ENCODE measurements around the gene CACNA2D1.

CACNA2D1 gene

GRCh38 chr7:81929386-81929785 lies 514.2 kb downstream of the CACNA2D1 start:
- no peak for DNase-seq

DNA sequence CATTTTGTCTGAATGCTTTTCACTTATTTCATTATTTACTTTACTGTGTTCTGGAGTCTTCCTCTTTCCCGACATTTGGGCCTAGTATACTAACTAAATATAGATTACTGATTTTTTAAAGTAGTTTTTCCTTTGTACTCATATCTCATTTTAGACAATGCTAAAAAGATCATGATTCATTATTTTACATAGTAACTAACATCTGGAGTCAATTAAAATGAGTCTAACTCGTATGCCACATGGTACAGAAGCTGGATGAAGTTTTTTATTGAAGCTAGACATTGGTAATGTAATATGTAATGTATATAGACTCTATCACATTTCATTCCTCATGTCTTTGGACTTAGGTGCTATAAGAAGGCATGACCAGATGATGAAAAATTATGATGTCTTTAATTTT lies 517.4 kb downstream of the CACNA2D1 start:
- no peak for DNase-seq

DNA sequence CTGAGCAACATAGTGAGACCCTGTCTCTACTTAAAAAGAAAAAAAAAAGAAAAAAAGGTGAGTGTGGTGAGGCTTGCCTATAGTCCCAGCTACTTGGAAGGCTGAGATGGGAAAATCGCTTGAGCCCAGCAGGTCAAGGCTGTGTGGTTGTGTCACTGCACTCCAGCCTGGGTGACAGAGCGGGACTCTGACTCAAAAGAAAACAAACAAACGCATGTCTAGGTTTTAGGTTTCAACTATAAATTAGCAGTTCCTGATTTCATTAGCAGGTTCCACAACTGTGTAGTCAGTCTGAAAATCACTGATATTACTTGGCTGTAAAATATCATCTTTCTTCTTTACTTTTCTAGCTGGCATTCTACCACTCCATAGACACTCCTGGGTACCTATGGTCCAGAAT lies 518.0 kb downstream of the CACNA2D1 start:
- DNase-seq, result no peak

DNA sequence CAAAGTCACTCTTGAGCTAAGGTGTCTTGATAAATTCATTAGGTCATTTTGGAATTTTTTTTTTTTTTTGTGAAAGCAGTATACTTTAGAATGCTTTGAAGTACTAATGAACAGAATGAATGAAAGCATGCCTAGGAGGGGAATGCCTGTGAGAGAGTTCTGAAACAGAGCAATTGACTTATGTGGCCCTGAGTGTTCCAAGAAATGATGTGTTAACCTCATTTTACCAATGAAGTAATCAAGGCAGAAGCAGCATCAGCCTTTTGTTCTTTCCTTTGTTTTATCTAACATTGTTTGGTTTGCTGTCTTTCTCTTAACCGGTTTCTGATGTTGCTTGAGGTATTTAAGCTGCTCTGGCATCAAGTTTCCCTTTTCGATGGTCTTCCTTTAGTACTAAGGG lies 519.1 kb downstream of the CACNA2D1 start:
- DNase-seq, result no peak

GRCh38 chr7:81919494-81919893 lies 524.1 kb downstream of the CACNA2D1 start:
- no peak for DNase-seq

DNA sequence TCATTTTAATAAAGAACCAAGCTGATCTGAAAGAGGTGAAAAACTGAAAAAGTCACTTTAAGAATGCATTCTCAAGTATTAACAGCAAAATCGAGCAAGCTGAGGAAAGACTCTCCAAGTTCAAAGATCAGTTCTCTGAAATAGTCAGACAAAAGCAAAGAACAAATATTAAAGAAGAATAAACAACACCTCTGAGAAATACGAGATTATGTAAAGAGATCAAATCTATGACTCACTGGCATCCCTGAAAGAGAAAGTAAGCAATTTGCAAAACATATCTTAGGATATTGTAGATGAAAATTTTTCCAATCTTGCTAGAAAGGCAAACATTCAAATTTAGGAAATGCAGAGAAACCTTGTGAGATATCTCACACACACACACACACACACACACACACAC lies 535.4 kb downstream of the CACNA2D1 start:
- no peak for DNase-seq

DNA sequence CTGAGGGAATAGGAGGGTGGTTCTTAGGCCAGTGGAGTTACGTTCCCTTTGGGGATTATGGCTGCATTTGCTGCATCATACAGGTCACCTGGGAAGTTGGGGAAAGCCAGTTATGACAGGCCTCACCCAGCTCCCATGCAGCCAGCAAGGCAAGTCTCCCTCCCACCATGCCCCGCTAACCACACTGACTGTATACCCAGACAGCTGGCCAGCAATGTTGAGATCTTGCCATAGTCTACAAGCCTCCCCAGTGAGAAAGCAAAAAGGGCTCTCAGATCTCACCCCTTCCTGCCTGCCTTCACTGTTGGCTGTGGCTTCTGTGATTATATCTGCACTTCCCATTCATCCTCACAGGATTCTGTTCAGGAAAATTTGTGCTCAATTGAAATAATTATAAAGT lies 540.5 kb downstream of the CACNA2D1 start:
- no peak for DNase-seq

GRCh38 chr7:81902536-81902935 lies 541.0 kb downstream of the CACNA2D1 start:
- no peak for DNase-seq
